Sigmoid colon (tissue), 7 donors: ENCODE results near the gene PRSS38. TPM values are rescaled to one million over a fixed set of nuclear protein-coding genes. Genes with fewer than 3 reads are reported as not detected.

Source experiments
- DNase-seq: peaks from one replicate; pipeline ENCODE4 v3.0.0-alpha.2; 2019
- H3K27ac ChIP-seq, 4 donors: fragments of 200-600 bp; sonication (generic); one replicate each; pipeline ENCODE4 v1.5.1; 2016 to 2019; ENCODE audit warnings: mild to moderate bottlenecking in 1 of 4
- H3K27me3 ChIP-seq, 3 donors: fragments of 200-600 bp; sonication (generic); one replicate each; pipeline ENCODE4 v1.5.1; 2019; ENCODE audit warnings: mild to moderate bottlenecking in 1 of 3
- H3K36me3 ChIP-seq, 4 donors: fragments of 200-600 bp; sonication (generic); one replicate each; pipeline ENCODE4 v1.5.1; 2016 to 2019
- H3K4me1 ChIP-seq, 4 donors: fragments of 200-600 bp; sonication (generic); one replicate each; pipeline ENCODE4 v1.5.1; 2017 to 2019
- H3K4me3 ChIP-seq, 4 donors: fragments of 200-600 bp; sonication (generic); one replicate each; pipeline ENCODE4 v1.5.1; 2017 to 2019; ENCODE audit warnings: mild to moderate bottlenecking in 2 of 4, moderate library complexity in 1 of 4
- H3K9me3 ChIP-seq, 4 donors: fragments of 200-600 bp in 3 of 4; sonication (generic) in 3 of 4; one replicate each; pipeline versions ENCODE4 v1.5.1 to v1.6.1; 2013 to 2019
- CTCF ChIP-seq, 4 experiments: fragments of 450-650 bp in 3 of 4; fragments of 200-600 bp in 1 of 4; IDR thresholded peaks; one replicate each; pipeline ENCODE4 v1.5.1; 2016 to 2019; ENCODE audit warnings: antibody characterized with exemption in 4 of 4, mild to moderate bottlenecking in 3 of 4, moderate library complexity in 2 of 4
- EP300 ChIP-seq, 4 donors: sonication (generic); formaldehyde crosslinking; IDR thresholded peaks; one replicate each; pipeline ENCODE4 v1.6.1; 2017; ENCODE audit warnings: antibody characterized with exemption in 4 of 4
- POLR2A ChIP-seq, 2 donors: fragments of 450-650 bp; IDR thresholded peaks; one replicate each; pipeline ENCODE4 v1.6.1; 2016; ENCODE audit warnings: antibody characterized with exemption in 2 of 2, mild to moderate bottlenecking in 2 of 2, moderate library complexity in 2 of 2
- POLR2AphosphoS5 ChIP-seq, 4 donors: sonication (generic); formaldehyde crosslinking; IDR thresholded peaks; one replicate each; pipeline ENCODE4 v1.6.1; 2017; ENCODE audit warnings: antibody characterized with exemption in 4 of 4
- WGBS, 2 donors: extraction: QIAGEN DNeasy Blood & Tissue Kit; methylation state at CpG; one replicate each; pipeline ENCODE4 v1.1.7; 2013; 5-methylcytosine and 5-hydroxymethylcytosine counted together
- intact Hi-C: fragments of 100-400 bp; cut with DNase I; formaldehyde crosslinking; loops from one replicate; pipeline ENCODE4 v1.15.1; 2023
- polyA plus RNA-seq, 3 donors: library from polyadenylated mRNA; stranded (reverse); fragments of 200-250 nt; gene quantifications; one replicate each; pipeline ENCODE4 v1.2.3, GENCODE V29; 2013
- total RNA-seq, 4 donors: library from RNA; depleted of rRNA; stranded (reverse); fragments of >200 nt; gene quantifications; one replicate each; pipeline ENCODE4 v1.1.0, GENCODE V29; 2016
- donor health status: healthy with polysubstance abuse.
- donor health status: Bipolar disorder and iron deficiency.
- donor health status: healthy.

Gene PRSS38
- total and polyA plus RNA-seq, 7 donors = not detected

GRCh38 chr1:227888404-227889046 lies 73.0 kb downstream of the PRSS38 start:
- 84 to 92% methylated on average over 8 of the region's 8 CpGs for WGBS, 2 donors
- H3K9me3 ChIP-seq = no peaks in the 10 kb centered on the region
- DNase-seq = peak; percentile 67
- TF ChIP-seq CTCF (IDR thresholded peaks at IDR 0.05) = no peak
- no peak for TF ChIP-seq EP300 (IDR thresholded peaks at IDR 0.05)
- TF ChIP-seq POLR2AphosphoS5 (IDR thresholded peaks at IDR 0.05) = no peak
- TF ChIP-seq POLR2A (IDR thresholded peaks at IDR 0.05) = no peak
- no peaks in the 10 kb centered on the region for H3K36me3 ChIP-seq
- H3K4me3 ChIP-seq = peak overlapping the region in 1 of 4 donors; percentile 64
- H3K4me1 ChIP-seq = peaks cover 0 to 33% (median 22%) of the 10 kb centered on the region in 4 donors
- intact Hi-C loops = loop anchor here (1.0 to 10.0 kb wide), 4 partner anchors 54 to 324 kb away; partner anchors contain the start of genes ARF1, IBA57 and ZNF678
- peak overlapping the region; percentile 91 to 99 (median 96) for H3K27ac ChIP-seq
- H3K27me3 ChIP-seq = no peaks in the 10 kb centered on the region

- 62 to 71% methylated on average over 14 of the region's 14 CpGs for WGBS, 2 donors
- H3K27me3 ChIP-seq = no peaks in the 10 kb centered on the region
- no peak for TF ChIP-seq POLR2A (IDR thresholded peaks at IDR 0.05)
- no peak for TF ChIP-seq POLR2AphosphoS5 (IDR thresholded peaks at IDR 0.05)
- no peak for TF ChIP-seq EP300 (IDR thresholded peaks at IDR 0.05)
- TF ChIP-seq CTCF (IDR thresholded peaks at IDR 0.05) = no peak
- H3K27ac ChIP-seq = peak overlapping the region in 3 of 4 donors; percentile 93 to 99 (median 98)
- H3K36me3 ChIP-seq = no peaks in the 10 kb centered on the region
- no peaks in the 10 kb centered on the region for H3K9me3 ChIP-seq
- intact Hi-C loops = loop anchor here (5.0 to 10.0 kb wide), 3 partner anchors 193 to 324 kb away; partner anchors contain the start of genes ARF1, IBA57 and ZNF678
- peaks cover 0 to 33% (median 22%) of the 10 kb centered on the region in 4 donors for H3K4me1 ChIP-seq
- H3K4me3 ChIP-seq = no peak overlapping the region
- peak; percentile 63 for DNase-seq
These were observed 73.8 kb downstream of the PRSS38 start for GRCh38 chr1:227889047-227889862.

- Histone ChIP-seq H3K27ac (peak overlapping the region in 3 of 4 donors; percentile 17 to 98 (median 93)), H3K27me3 (no peaks in the 10 kb centered on the region), H3K4me1 (peaks cover 0 to 33% (median 22%) of the 10 kb centered on the region in 4 donors), H3K4me3 (no peak overlapping the region), H3K36me3 (no peaks in the 10 kb centered on the region), H3K9me3 (no peaks in the 10 kb centered on the region)
- TF ChIP-seq POLR2AphosphoS5 (IDR thresholded peaks at IDR 0.05) (no peak), POLR2A (IDR thresholded peaks at IDR 0.05) (no peak), CTCF (IDR thresholded peaks at IDR 0.05) (no peak), EP300 (IDR thresholded peaks at IDR 0.05) (no peak)
- intact Hi-C loops = loop anchor here (5.0 to 10.0 kb wide), 3 partner anchors 192 to 325 kb away; partner anchors contain the start of genes ARF1, IBA57 and ZNF678
- 79 to 86% methylated on average over 13 of the region's 13 CpGs for WGBS, 2 donors
- DNase-seq = peak; percentile 61
These were observed 74.5 kb downstream of the PRSS38 start for GRCh38 chr1:227889863-227890405.

GRCh38 chr1:227890451-227891222 lies 75.2 kb downstream of the PRSS38 start:
- peak; percentile 63 for DNase-seq
- Histone ChIP-seq H3K27me3 (no peaks in the 10 kb centered on the region), H3K4me1 (peaks cover 0 to 28% (median 15%) of the 10 kb centered on the region in 4 donors), H3K27ac (no peak overlapping the region), H3K4me3 (no peak overlapping the region), H3K36me3 (no peaks in the 10 kb centered on the region), H3K9me3 (no peaks in the 10 kb centered on the region)
- intact Hi-C loops = no loop called here
- TF ChIP-seq POLR2AphosphoS5 (IDR thresholded peaks at IDR 0.05) (no peak), POLR2A (IDR thresholded peaks at IDR 0.05) (no peak), EP300 (IDR thresholded peaks at IDR 0.05) (no peak), CTCF (IDR thresholded peaks at IDR 0.05) (no peak)
- WGBS, 2 donors = 91 to 94% methylated on average over 13 of the region's 13 CpGs
